ENCODE results near the gene WDPCP.

The WDPCP gene

GRCh38 chr2:63131196-63131595, 457.1 kb downstream of the WDPCP start:
- H3K27me3 Mint-ChIP-seq, result no peaks in the 10 kb centered on the region
- intact Hi-C loops (cut with micrococcal nuclease), result no loop called here
- H3K4me3 Mint-ChIP-seq, result no peak overlapping the region
- H3K36me3 Mint-ChIP-seq (ENCODE audit: low read depth), result no peaks in the 10 kb centered on the region
- H3K4me1 Mint-ChIP-seq (ENCODE audit: low read depth), result no peaks in the 10 kb centered on the region
- H3K27ac Mint-ChIP-seq, result no peak overlapping the region
- peaks cover 53% of the 10 kb centered on the region for H3K9me3 Mint-ChIP-seq

- no peaks in the 10 kb centered on the region for H3K27me3 Mint-ChIP-seq
- peaks cover 38% of the 10 kb centered on the region for H3K9me3 Mint-ChIP-seq
- H3K36me3 Mint-ChIP-seq (ENCODE audit: low read depth), result no peaks in the 10 kb centered on the region
- no peak overlapping the region for H3K27ac Mint-ChIP-seq
- no peak overlapping the region for H3K4me3 Mint-ChIP-seq
- H3K4me1 Mint-ChIP-seq (ENCODE audit: low read depth), result no peaks in the 10 kb centered on the region
- intact Hi-C loops (cut with micrococcal nuclease), result no loop called here
These were observed 460.7 kb downstream of the WDPCP start for GRCh38 chr2:63127594-63127993.

- intact Hi-C loops (cut with micrococcal nuclease), result no loop called here
- Mint-ChIP-seq H3K9me3 (peaks cover 15% of the 10 kb centered on the region), H3K27ac (no peak overlapping the region), H3K36me3 (ENCODE audit: low read depth) (no peaks in the 10 kb centered on the region), H3K4me1 (ENCODE audit: low read depth) (no peaks in the 10 kb centered on the region), H3K4me3 (no peak overlapping the region), H3K27me3 (no peaks in the 10 kb centered on the region)
These were observed 463.4 kb downstream of the WDPCP start for GRCh38 chr2:63124850-63125249.

- peaks cover 8% of the 10 kb centered on the region for H3K9me3 Mint-ChIP-seq
- intact Hi-C loops (cut with micrococcal nuclease), result no loop called here
- no peak overlapping the region for H3K27ac Mint-ChIP-seq
- H3K4me3 Mint-ChIP-seq, result no peak overlapping the region
- H3K36me3 Mint-ChIP-seq (ENCODE audit: low read depth), result no peaks in the 10 kb centered on the region
- H3K4me1 Mint-ChIP-seq (ENCODE audit: low read depth), result no peaks in the 10 kb centered on the region
- H3K27me3 Mint-ChIP-seq, result no peaks in the 10 kb centered on the region
These were observed 464.1 kb downstream of the WDPCP start for GRCh38 chr2:63124218-63124617.

GRCh38 chr2:63122921-63123320, 465.4 kb downstream of the WDPCP start:
- intact Hi-C loops (cut with micrococcal nuclease), result no loop called here
- H3K4me1 Mint-ChIP-seq (ENCODE audit: low read depth), result no peaks in the 10 kb centered on the region

DNA sequence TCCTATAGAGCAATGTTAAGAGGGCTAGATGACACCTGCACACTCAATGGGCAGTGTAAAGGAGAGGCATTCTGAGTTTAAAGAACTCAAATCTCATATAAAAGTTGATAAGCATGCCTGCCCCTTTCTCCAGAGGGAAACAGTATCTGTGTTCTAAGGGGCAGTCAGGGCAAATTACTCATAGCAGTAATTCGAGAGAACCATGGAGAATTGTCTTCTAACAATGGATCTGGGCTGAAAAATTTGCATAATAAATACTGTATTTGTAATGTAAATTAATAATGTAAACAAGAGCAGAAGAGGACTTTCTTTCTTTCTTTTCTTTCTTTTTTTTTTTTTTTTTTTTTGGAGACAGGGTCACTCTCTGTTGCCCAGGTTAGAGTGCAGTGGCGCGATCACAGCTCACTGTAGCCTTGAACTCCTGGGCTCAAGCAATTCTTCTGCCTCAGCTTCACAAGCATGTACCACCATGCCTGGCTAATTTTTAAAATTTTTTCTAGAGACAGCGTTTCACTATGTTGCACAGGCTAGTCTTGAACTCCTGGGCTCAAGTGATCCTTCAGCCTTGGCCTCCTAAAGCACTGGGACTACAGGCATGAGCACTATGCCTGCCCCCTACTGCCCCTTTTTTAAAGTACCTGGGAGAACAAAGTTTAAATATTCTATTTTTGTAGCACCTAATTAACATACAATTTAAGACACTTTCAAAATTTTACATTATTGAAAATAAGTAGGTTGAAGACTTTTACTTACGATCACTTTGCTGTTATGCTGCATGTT, 467.0 kb downstream of the WDPCP start:
- no peaks in the 10 kb centered on the region for H3K4me1 Mint-ChIP-seq (ENCODE audit: low read depth)
- no peaks in the 10 kb centered on the region for H3K36me3 Mint-ChIP-seq (ENCODE audit: low read depth)
- H3K27ac Mint-ChIP-seq, result no peak overlapping the region
- H3K27me3 Mint-ChIP-seq, result no peaks in the 10 kb centered on the region
- intact Hi-C loops (cut with micrococcal nuclease), result no loop called here
- peaks cover 8% of the 10 kb centered on the region for H3K9me3 Mint-ChIP-seq
- no peak overlapping the region for H3K4me3 Mint-ChIP-seq

More at GRCh38 chr2:63122921-63123320, 465.4 kb downstream of the WDPCP start:
- H3K9me3 Mint-ChIP-seq, result no peaks in the 10 kb centered on the region
- H3K36me3 Mint-ChIP-seq (ENCODE audit: low read depth), result no peaks in the 10 kb centered on the region
- H3K27ac Mint-ChIP-seq, result no peak overlapping the region
- no peaks in the 10 kb centered on the region for H3K27me3 Mint-ChIP-seq
- no peak overlapping the region for H3K4me3 Mint-ChIP-seq

DNA sequence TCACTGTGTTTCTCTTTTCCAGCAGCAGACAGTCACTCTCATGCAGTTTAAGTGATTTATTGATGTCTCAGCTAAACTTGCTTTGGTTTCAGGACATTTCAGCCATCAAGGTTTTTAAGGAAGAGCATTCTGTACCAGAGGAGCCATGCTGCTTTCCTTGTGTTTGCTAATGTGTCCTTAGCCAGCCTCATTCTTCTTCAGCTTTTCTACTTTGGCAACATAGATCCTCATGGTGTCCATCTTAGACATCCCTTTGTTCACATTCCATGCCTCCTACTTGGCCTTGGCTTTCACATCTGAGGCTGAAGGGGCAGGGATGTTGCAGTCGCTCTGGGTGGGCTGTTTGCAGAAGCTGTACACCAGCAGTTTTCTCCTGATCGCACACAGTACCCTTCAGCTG, 469.5 kb downstream of the WDPCP start:
- Mint-ChIP-seq H3K27me3 (no peaks in the 10 kb centered on the region), H3K36me3 (ENCODE audit: low read depth) (no peaks in the 10 kb centered on the region), H3K4me3 (no peak overlapping the region), H3K27ac (no peak overlapping the region), H3K4me1 (ENCODE audit: low read depth) (no peaks in the 10 kb centered on the region), H3K9me3 (peaks cover 26% of the 10 kb centered on the region)
- intact Hi-C loops (cut with micrococcal nuclease), result no loop called here

DNA sequence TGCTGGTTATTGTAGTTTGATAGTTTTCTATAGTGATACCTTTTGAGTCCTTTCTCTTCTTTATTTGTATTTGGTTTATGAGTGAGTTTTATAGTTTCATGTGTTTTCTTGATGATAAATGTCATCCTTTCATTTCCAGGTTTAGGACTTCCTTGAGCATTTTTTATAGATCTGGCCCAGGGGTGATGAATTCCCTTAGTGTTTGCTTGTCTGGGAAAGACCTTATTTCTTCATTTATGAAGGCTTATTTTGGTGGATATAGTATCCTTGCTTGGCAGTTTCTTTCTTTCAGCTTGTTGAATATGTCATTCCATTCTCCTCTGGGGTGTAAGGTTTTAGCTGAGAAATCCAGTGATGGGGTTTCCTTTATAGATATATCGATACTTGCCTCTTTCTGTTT, 483.8 kb downstream of the WDPCP start:
- Mint-ChIP-seq H3K4me1 (ENCODE audit: low read depth) (no peaks in the 10 kb centered on the region), H3K9me3 (peaks cover 48% of the 10 kb centered on the region), H3K4me3 (no peak overlapping the region), H3K36me3 (ENCODE audit: low read depth) (no peaks in the 10 kb centered on the region), H3K27me3 (no peaks in the 10 kb centered on the region), H3K27ac (no peak overlapping the region)
- intact Hi-C loops (cut with micrococcal nuclease), result no loop called here

DNA sequence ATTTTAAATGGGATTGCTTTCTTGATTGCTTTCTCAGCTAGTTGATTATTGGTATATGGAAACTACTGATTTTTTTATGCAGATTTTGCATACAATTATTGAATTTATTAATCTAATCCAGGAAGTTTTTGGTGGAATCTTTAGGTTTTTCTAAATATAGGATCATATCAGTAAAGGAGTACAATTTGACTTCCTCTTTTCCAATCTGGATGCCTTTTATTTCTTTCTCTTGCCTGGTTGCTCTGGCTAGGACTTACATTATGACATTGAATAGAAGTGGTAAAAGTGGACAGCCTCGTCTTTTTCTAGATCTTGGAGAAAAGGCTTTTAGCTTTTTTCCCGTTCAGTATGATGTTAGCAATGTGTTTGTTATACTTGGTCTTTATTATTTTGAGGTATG, 486.3 kb downstream of the WDPCP start:
- Mint-ChIP-seq H3K4me1 (ENCODE audit: low read depth) (no peaks in the 10 kb centered on the region), H3K36me3 (ENCODE audit: low read depth) (no peaks in the 10 kb centered on the region), H3K4me3 (no peak overlapping the region), H3K27me3 (no peaks in the 10 kb centered on the region), H3K9me3 (peaks cover 47% of the 10 kb centered on the region), H3K27ac (no peak overlapping the region)
- intact Hi-C loops (cut with micrococcal nuclease), result no loop called here

DNA sequence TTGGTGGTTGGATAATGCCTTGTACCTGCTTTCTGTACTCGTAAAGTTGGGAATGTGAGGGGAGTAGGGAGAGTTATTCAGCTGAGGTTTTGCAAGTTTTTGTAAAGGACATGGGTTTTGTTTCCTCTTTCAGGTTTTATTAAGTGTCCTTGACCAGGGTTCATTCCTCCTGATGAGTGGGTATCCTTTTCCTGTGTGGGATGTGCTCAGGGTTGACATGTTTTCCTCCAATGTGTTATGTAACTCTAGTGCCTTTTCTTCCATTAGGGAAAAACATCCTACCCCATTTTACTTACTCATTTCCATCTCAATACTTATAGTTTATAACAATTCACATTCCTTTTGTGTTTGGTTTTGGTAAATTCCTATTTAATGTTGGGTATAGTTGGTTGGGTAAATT, 489.2 kb downstream of the WDPCP start:
- Mint-ChIP-seq H3K27me3 (no peaks in the 10 kb centered on the region), H3K4me3 (no peak overlapping the region), H3K36me3 (ENCODE audit: low read depth) (no peaks in the 10 kb centered on the region), H3K27ac (no peak overlapping the region), H3K9me3 (peaks cover 18% of the 10 kb centered on the region), H3K4me1 (ENCODE audit: low read depth) (no peaks in the 10 kb centered on the region)
- intact Hi-C loops (cut with micrococcal nuclease), result no loop called here

DNA sequence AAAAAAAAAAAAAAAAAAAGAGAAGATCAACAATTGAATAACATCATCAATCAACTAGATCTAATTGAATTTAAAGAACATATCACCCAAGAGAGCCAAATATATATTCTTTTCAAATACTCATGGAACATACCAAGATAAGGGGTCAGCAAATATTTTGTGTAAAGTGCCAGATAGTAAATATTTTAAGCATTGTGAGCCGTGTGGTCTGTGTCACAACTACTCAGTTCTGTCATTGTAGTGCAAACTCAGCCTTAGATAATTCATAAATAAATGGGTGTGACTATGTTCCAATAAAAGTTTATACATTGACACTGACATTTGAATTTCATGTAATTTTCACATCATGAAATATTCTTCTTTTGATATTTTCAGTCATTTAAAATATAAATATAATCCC, 491.8 kb downstream of the WDPCP start:
- H3K4me3 Mint-ChIP-seq, result no peak overlapping the region

DNA sequence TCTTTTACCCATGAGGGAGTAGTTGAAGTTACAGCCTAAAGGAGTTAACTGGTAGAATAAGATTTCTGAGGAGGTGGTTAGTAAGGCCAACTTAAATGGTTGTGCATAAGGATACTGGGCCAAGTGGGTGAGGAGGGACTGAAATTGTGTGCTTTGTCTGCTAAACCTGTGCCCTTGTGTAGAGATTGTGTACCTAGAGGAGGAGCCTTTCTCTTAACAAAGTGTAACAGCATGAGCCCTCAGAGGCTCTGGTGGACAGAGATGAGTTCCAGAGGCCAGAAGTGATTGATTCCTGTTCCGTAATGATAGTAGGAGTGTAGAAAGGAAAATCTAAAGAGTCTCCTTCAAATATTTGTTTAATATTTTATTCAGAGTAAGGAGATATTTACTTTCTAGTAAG, 494.8 kb downstream of the WDPCP start:
- no peak overlapping the region for H3K4me3 Mint-ChIP-seq
- H3K27me3 Mint-ChIP-seq, result no peaks in the 10 kb centered on the region
- H3K9me3 Mint-ChIP-seq, result peaks cover 9% of the 10 kb centered on the region
- H3K4me1 Mint-ChIP-seq (ENCODE audit: low read depth), result no peaks in the 10 kb centered on the region
- intact Hi-C loops (cut with micrococcal nuclease), result no loop called here
- H3K36me3 Mint-ChIP-seq (ENCODE audit: low read depth), result no peaks in the 10 kb centered on the region
- no peak overlapping the region for H3K27ac Mint-ChIP-seq

More for the DNA sequence above, 491.8 kb downstream of the WDPCP start:
- no peaks in the 10 kb centered on the region for H3K4me1 Mint-ChIP-seq (ENCODE audit: low read depth)
- H3K36me3 Mint-ChIP-seq (ENCODE audit: low read depth), result no peaks in the 10 kb centered on the region
- H3K27ac Mint-ChIP-seq, result no peak overlapping the region
- H3K27me3 Mint-ChIP-seq, result no peaks in the 10 kb centered on the region
- H3K9me3 Mint-ChIP-seq, result peaks cover 6% of the 10 kb centered on the region
- intact Hi-C loops (cut with micrococcal nuclease), result no loop called here

- no peak overlapping the region for H3K4me3 Mint-ChIP-seq
- no peak overlapping the region for H3K27ac Mint-ChIP-seq
- no peaks in the 10 kb centered on the region for H3K36me3 Mint-ChIP-seq (ENCODE audit: low read depth)
- peaks cover 9% of the 10 kb centered on the region for H3K9me3 Mint-ChIP-seq
- no peaks in the 10 kb centered on the region for H3K27me3 Mint-ChIP-seq
- no peaks in the 10 kb centered on the region for H3K4me1 Mint-ChIP-seq (ENCODE audit: low read depth)
- intact Hi-C loops (cut with micrococcal nuclease), result no loop called here
These were observed 495.4 kb downstream of the WDPCP start for GRCh38 chr2:63092857-63093256.

GRCh38 chr2:63092401-63092800, 495.9 kb downstream of the WDPCP start:
- no peak overlapping the region for H3K4me3 Mint-ChIP-seq
- H3K4me1 Mint-ChIP-seq (ENCODE audit: low read depth), result no peaks in the 10 kb centered on the region

GRCh38 chr2:63086687-63087086, 501.6 kb downstream of the WDPCP start:
- Mint-ChIP-seq H3K4me1 (ENCODE audit: low read depth) (no peaks in the 10 kb centered on the region), H3K9me3 (peaks cover 9% of the 10 kb centered on the region), H3K27me3 (peaks cover 7% of the 10 kb centered on the region), H3K36me3 (ENCODE audit: low read depth) (no peaks in the 10 kb centered on the region), H3K27ac (no peak overlapping the region), H3K4me3 (no peak overlapping the region)
- intact Hi-C loops (cut with micrococcal nuclease), result no loop called here

More at GRCh38 chr2:63092401-63092800, 495.9 kb downstream of the WDPCP start:
- H3K27ac Mint-ChIP-seq, result no peak overlapping the region
- intact Hi-C loops (cut with micrococcal nuclease), result no loop called here
- H3K27me3 Mint-ChIP-seq, result no peaks in the 10 kb centered on the region
- peaks cover 9% of the 10 kb centered on the region for H3K9me3 Mint-ChIP-seq
- no peaks in the 10 kb centered on the region for H3K36me3 Mint-ChIP-seq (ENCODE audit: low read depth)
